Measurements from ENCODE around the gene DBX1.

The DBX1 gene

DNA sequence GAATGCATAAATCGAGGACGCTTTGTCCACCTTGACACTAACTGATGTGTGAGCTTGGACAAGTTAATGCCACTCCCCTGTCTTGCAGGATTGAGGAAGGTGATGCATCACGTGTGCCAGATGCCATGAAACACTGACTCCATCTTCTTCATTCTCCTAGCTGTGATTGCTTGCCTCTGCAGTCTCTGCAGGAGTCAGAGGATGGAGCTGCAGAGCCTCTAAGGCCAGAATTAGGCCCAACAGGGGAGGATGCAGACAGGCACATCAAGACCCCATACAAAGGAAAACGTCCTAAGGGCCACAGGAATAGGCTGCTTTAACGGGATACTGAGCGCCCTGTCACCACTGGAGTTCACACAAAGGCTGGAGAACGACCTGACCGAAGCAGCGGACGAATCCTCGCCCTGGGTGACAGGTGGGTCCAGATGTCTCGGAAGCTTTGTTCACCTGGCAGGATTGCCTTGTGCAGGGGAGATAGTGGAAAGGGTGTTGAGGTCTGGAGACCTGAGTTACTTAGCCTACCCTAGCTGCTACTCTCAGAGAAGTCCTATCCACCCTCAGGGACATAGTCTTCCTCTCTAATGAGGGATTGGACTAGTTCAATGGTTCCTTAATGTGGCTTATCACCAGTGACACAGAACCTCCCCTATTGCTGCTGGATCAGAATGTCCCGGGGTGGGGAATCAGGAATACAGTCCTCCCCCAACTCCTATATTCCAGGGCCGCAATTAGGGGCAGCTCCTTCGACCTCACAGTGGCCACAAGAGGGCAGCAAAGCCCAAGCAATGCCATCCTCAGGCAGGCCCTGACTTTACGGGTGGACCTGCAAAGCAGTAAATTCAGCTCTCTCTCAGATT lies 32.4 kb downstream of the DBX1 start:
- no peak overlapping the region for H3K27ac Mint-ChIP-seq (ENCODE audit: low read depth)
- H3K9me3 Mint-ChIP-seq: no peaks in the 10 kb centered on the region
- H3K4me3 Mint-ChIP-seq: no peak overlapping the region
- DNase-seq (ENCODE audit: low spot score in 2 of 2): peak; percentile 56 to 60
- peak; percentile 41 for ATAC-seq (replicated peaks; ENCODE audit: extremely low read depth, poor library complexity, severe bottlenecking)
- H3K36me3 Mint-ChIP-seq (ENCODE audit: insufficient read depth): no peaks in the 10 kb centered on the region
- H3K27me3 Mint-ChIP-seq: peaks cover 11% of the 10 kb centered on the region
- peaks cover 14% of the 10 kb centered on the region for H3K4me1 Mint-ChIP-seq

DNA sequence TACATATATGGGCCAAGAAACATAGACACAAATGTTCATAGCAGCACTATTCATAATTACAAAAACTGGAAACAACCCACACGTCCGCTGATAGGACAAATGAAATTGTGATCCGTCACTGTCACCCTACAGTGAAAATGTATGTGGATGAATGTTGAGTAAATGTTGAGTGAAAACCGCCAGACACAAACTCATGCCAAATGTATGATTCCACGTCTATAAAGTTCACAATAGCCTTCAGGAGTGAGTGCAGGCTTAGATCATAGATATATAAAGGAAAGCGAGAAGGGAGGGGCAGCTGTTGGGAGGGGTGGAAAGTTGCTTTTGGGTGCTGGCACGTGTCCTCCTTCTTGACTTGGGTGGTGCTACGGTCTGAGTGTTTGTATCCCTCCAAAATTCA lies 33.6 kb downstream of the DBX1 start:
- peaks cover 3% of the 10 kb centered on the region for H3K4me1 Mint-ChIP-seq
- H3K4me3 Mint-ChIP-seq: no peak overlapping the region
- H3K36me3 Mint-ChIP-seq (ENCODE audit: insufficient read depth): no peaks in the 10 kb centered on the region
- ATAC-seq (replicated peaks; ENCODE audit: extremely low read depth, poor library complexity, severe bottlenecking): no peak
- no peak for DNase-seq (ENCODE audit: low spot score in 2 of 2)
- H3K27me3 Mint-ChIP-seq: peaks cover 6% of the 10 kb centered on the region
- H3K27ac Mint-ChIP-seq (ENCODE audit: low read depth): no peak overlapping the region
- no peaks in the 10 kb centered on the region for H3K9me3 Mint-ChIP-seq

DNA sequence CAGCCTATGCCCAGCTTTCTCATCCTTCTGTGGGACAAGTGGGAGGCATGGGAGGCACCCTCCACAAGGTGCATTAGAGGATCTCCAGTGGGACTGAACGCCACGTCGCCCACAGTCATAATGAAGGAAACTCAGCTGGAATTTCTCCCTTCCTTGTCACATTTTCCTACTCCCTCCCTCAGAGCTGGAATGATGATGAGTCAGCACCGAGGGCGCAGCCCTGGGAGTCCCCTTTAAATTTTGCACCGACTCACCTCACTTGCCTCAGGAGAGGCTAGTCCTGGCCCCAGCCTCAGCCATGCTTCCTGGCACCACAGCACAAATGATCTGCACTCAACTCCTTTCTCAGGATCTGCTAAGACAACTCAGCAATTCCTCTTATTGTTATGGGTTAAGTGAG lies 34.3 kb downstream of the DBX1 start:
- H3K4me1 Mint-ChIP-seq: no peaks in the 10 kb centered on the region
- H3K36me3 Mint-ChIP-seq (ENCODE audit: insufficient read depth): no peaks in the 10 kb centered on the region
- ATAC-seq (replicated peaks; ENCODE audit: extremely low read depth, poor library complexity, severe bottlenecking) (no peak), DNase-seq (ENCODE audit: low spot score in 2 of 2) (no peak)
- no peaks in the 10 kb centered on the region for H3K9me3 Mint-ChIP-seq
- no peak overlapping the region for H3K4me3 Mint-ChIP-seq
- H3K27me3 Mint-ChIP-seq: peaks cover 11% of the 10 kb centered on the region
- no peak overlapping the region for H3K27ac Mint-ChIP-seq (ENCODE audit: low read depth)

DNA sequence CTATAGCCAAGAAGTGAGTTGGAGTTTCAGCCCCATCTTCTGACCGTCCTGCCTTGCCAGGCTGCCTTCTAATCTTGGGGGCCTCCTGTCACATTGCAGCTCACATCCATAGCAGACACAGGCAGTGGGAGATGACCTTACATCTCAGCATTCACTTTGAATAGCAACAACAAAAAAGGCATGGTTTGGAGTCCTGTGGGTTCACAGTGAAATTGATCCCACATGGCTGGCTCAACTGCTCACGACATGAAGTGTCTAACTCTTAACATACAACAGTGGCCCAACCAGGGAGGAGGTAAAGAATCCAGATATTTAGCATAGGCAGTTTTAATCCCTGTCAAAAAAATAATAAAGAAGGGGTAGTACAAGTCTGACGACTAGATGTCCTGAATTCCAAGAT lies 38.1 kb downstream of the DBX1 start:
- ATAC-seq (replicated peaks; ENCODE audit: extremely low read depth, poor library complexity, severe bottlenecking) (no peak), DNase-seq (ENCODE audit: low spot score in 2 of 2) (no peak)
- Mint-ChIP-seq H3K9me3 (no peaks in the 10 kb centered on the region), H3K27me3 (peaks cover 32% of the 10 kb centered on the region), H3K27ac (ENCODE audit: low read depth) (no peak overlapping the region), H3K4me3 (no peak overlapping the region), H3K36me3 (ENCODE audit: insufficient read depth) (peaks cover 1% of the 10 kb centered on the region), H3K4me1 (no peaks in the 10 kb centered on the region)

DNA sequence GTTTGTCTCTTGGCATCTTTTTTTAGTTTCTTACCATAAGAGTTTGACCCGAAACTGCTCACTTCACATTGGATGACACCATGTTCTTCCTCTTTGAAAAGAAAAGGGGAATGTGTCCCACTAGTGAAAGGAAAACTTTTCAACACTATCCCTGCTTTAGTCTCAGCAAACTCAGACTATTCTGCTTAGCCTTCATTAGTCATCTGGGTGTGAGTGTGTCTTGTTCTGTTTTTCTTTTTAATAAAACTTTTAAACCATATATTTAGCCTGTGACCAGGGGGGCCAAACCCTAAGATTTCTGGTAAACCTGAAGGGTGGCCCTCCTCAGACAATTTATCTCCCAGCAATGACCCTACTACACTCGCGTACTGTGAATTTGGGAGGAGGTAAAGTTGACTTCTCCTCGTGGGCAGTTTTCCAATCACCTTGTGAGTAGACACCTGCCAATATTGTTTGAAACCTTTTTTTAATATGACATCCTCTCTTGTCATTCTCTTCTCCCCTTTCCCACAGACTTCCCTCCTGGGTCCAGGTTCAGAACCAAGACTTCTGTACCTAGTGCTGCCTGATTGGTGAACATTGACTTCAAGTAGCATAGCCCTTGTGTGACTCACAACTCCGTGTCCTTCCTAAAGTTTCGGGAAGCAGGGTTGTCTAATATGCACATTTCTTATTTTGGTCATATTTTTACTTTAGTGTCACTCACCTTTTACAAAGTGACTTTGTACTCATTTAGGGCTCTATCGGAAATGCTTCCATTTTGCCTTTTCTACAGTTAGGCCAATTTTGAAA lies 39.9 kb downstream of the DBX1 start:
- H3K4me3 Mint-ChIP-seq: no peak overlapping the region
- no peak for ATAC-seq (replicated peaks; ENCODE audit: extremely low read depth, poor library complexity, severe bottlenecking)
- peaks cover 32% of the 10 kb centered on the region for H3K27me3 Mint-ChIP-seq
- H3K9me3 Mint-ChIP-seq: no peaks in the 10 kb centered on the region
- DNase-seq (ENCODE audit: low spot score in 2 of 2): no peak
- H3K4me1 Mint-ChIP-seq: no peaks in the 10 kb centered on the region
- no peak overlapping the region for H3K27ac Mint-ChIP-seq (ENCODE audit: low read depth)
- H3K36me3 Mint-ChIP-seq (ENCODE audit: insufficient read depth): peaks cover 1% of the 10 kb centered on the region

DNA sequence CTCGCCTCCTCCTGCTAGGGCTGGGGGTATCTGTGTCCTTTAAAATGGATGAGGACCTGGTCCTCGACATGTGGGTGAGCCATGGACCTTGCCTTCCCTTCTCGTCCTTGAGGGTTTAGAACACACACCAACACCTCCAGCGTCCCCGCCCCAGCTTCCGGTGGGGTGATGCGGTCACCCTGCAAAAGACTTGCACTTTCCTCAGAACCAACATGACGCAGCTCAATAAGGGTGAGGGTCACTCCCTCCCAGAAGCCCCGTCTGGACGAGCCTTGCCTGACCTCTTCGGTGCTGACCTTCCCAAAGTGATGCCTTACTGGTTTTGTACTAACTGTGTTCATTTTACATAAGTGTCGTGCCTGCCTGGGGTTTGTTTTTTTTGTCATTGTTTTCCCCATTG lies 41.0 kb downstream of the DBX1 start:
- Mint-ChIP-seq H3K27ac (ENCODE audit: low read depth) (no peak overlapping the region), H3K27me3 (peaks cover 32% of the 10 kb centered on the region), H3K36me3 (ENCODE audit: insufficient read depth) (peaks cover 1% of the 10 kb centered on the region), H3K9me3 (no peaks in the 10 kb centered on the region), H3K4me1 (no peaks in the 10 kb centered on the region), H3K4me3 (no peak overlapping the region)
- no peak for DNase-seq (ENCODE audit: low spot score in 2 of 2)
- no peak for ATAC-seq (replicated peaks; ENCODE audit: extremely low read depth, poor library complexity, severe bottlenecking)

DNA sequence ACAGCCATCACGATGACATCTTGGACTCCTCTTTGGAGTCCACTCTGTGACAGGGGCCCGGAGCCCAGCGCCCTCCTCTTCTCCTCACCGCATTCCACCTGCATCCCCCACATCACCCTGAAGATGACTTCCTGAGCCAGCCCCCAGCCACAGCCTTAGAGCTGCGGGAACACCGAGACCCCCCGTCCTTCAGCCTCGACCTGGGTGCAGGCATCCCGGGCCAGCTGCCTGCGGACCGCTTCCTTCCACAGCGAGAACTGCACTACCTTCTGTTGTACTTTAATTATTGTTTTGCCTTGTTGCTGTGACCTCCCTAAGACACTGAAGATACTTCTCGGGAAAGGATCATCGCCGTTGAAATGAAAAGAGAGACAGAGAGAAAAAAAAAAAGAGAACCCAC lies 42.1 kb downstream of the DBX1 start:
- Mint-ChIP-seq H3K4me1 (no peaks in the 10 kb centered on the region), H3K27ac (ENCODE audit: low read depth) (no peak overlapping the region), H3K27me3 (peaks cover 32% of the 10 kb centered on the region), H3K9me3 (no peaks in the 10 kb centered on the region), H3K4me3 (no peak overlapping the region), H3K36me3 (ENCODE audit: insufficient read depth) (peaks cover 1% of the 10 kb centered on the region)
- ATAC-seq (replicated peaks; ENCODE audit: extremely low read depth, poor library complexity, severe bottlenecking) (no peak), DNase-seq (ENCODE audit: low spot score in 2 of 2) (no peak)

DNA sequence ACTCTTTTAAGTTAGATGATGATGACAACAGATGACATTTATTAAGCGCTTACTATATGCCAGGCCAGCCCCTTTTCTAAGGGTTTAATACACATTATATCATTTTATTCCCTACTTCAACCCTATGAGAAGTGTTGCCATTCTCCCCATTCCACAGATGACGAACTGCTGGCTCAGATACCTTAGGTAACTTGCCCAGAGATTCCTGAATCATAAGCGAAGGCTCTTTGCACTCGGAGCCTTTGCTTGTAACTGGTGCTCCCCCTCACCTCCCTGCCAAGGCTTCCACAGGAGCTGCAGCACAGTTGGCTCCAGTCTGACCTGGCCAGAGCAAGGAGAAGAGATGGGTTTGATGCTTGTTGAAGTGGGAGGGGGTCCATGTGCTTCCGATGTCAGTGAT lies 43.0 kb downstream of the DBX1 start:
- Mint-ChIP-seq H3K4me1 (no peaks in the 10 kb centered on the region), H3K36me3 (ENCODE audit: insufficient read depth) (peaks cover 1% of the 10 kb centered on the region), H3K27me3 (peaks cover 32% of the 10 kb centered on the region), H3K9me3 (no peaks in the 10 kb centered on the region), H3K4me3 (no peak overlapping the region), H3K27ac (ENCODE audit: low read depth) (no peak overlapping the region)
- DNase-seq (ENCODE audit: low spot score in 2 of 2) (no peak), ATAC-seq (replicated peaks; ENCODE audit: extremely low read depth, poor library complexity, severe bottlenecking) (no peak)

DNA sequence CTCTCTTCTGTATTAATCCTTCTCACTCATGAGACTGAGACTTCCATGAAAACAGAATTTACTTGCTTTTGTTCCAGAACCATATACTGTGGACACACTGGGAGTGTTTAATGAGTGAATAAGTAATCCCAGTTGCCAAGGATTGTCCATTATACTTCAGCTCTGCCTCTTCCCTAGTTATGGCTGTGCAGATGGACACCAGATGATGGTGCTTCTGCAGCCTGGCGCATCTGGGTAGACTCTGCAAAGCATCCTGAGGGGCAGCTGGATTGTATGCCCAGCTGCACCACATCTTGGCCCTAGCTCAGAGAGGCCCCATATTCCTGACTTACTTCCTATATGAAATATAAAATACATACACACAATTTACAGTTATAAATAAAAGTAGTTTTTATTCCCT lies 43.5 kb downstream of the DBX1 start:
- no peak overlapping the region for H3K27ac Mint-ChIP-seq (ENCODE audit: low read depth)
- H3K27me3 Mint-ChIP-seq: peaks cover 27% of the 10 kb centered on the region
- no peaks in the 10 kb centered on the region for H3K9me3 Mint-ChIP-seq
- H3K4me1 Mint-ChIP-seq: no peaks in the 10 kb centered on the region
- H3K4me3 Mint-ChIP-seq: no peak overlapping the region
- no peak for DNase-seq (ENCODE audit: low spot score in 2 of 2)
- ATAC-seq (replicated peaks; ENCODE audit: extremely low read depth, poor library complexity, severe bottlenecking): no peak
- peaks cover 1% of the 10 kb centered on the region for H3K36me3 Mint-ChIP-seq (ENCODE audit: insufficient read depth)

DNA sequence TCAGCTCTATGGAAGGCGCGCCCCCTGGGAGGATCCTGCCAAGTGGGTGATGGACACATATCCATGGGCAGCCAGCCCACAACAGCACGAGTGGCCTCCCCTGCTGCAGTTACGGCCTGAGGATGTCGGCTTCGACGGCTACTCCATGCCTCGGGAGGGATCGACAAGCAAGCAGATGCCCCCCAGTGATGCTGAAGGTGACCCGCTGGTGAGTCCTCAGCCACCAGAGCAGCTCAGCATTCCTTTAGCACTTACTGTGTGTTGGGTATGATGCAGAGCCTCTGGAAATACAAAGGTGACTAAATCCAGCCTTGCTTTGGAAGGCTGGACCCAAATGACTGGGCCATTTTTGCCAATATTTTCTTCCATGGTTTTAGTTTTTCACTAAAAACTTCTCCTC lies 45.7 kb downstream of the DBX1 start:
- Mint-ChIP-seq H3K36me3 (ENCODE audit: insufficient read depth) (no peaks in the 10 kb centered on the region), H3K4me1 (no peaks in the 10 kb centered on the region), H3K27me3 (peaks cover 9% of the 10 kb centered on the region), H3K4me3 (no peak overlapping the region), H3K9me3 (no peaks in the 10 kb centered on the region), H3K27ac (ENCODE audit: low read depth) (no peak overlapping the region)
- no peak for DNase-seq (ENCODE audit: low spot score in 2 of 2)
- ATAC-seq (replicated peaks; ENCODE audit: extremely low read depth, poor library complexity, severe bottlenecking): no peak

DNA sequence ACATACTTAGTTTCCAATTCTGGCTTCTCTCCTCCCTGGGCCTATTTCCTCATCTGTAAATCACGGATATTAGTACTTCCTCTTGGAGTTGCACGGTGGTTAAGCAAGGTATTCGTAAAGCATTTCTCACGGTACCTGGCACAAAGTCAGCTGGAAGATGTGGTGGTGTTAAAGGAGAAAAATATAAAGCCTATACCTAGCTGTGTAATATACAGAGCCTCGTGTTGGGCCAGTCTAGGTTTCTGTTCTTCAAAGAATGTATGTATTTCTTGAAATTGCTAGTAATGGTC lies 47.2 kb downstream of the DBX1 start:
- no peaks in the 10 kb centered on the region for H3K9me3 Mint-ChIP-seq
- no peaks in the 10 kb centered on the region for H3K27me3 Mint-ChIP-seq
- H3K4me3 Mint-ChIP-seq: no peak overlapping the region
- ATAC-seq (replicated peaks; ENCODE audit: extremely low read depth, poor library complexity, severe bottlenecking) (no peak), DNase-seq (ENCODE audit: low spot score in 2 of 2) (no peak)
- H3K27ac Mint-ChIP-seq (ENCODE audit: low read depth): no peak overlapping the region
- no peaks in the 10 kb centered on the region for H3K4me1 Mint-ChIP-seq
- no peaks in the 10 kb centered on the region for H3K36me3 Mint-ChIP-seq (ENCODE audit: insufficient read depth)

DNA sequence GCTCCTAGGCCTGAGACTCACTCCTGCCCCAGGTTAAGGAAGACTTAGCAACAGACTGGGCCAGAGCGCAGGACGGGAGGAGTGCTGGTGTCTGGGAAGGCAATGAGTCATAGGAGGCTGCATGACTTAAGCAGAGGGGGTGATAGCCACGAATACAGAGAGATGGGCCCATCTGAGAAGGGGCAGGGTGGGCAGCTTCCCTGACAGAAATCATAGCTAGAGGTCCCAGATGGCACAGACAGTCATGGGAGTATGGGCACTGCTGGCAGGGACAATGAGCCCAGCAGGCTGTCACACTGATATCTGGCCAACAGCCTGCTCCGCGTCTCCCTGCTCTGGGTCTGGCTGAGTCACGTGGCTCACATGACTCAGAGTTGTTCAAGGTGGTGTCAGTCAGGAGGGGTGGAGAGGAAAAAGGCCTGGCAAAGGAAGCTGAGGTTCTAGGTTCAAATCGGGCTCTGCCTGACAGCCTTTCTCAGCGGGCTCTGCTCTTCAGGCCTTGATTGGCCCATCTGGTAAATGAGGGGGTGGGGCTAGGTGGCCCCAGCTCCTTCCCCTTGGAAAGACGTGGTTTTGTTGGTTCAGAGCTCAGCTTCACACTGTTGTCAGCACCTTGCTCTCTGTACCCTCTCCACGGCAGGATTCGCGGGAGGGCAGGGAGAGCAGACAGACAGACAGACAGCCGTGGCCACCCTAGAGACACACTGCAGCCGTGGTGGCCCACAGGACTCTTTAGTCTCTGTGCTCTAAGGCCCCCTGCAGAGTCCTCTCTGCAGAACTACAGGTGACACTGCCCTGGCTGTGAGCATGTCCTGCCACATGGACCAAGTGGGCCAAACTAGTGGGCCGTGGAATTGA lies 47.8 kb downstream of the DBX1 start:
- Mint-ChIP-seq H3K27ac (ENCODE audit: low read depth) (no peak overlapping the region), H3K4me3 (no peak overlapping the region), H3K4me1 (no peaks in the 10 kb centered on the region), H3K9me3 (no peaks in the 10 kb centered on the region), H3K27me3 (peaks cover 5% of the 10 kb centered on the region), H3K36me3 (ENCODE audit: insufficient read depth) (no peaks in the 10 kb centered on the region)
- no peak for ATAC-seq (replicated peaks; ENCODE audit: extremely low read depth, poor library complexity, severe bottlenecking)
- DNase-seq (ENCODE audit: low spot score in 2 of 2): no peak

All from central memory CD8-positive, alpha-beta T cell (primary cell).